Loucy (cell line): Measurements from ENCODE around the gene PLCL1.

ENCODE experiments used
- H2AFZ ChIP-seq: fragments of 200-600 bp; sonication (generic); 2 replicates; pipeline ENCODE4 v1.6.0; 2016; ENCODE audit warnings: antibody characterized with exemption, mild to moderate bottlenecking, low read length, moderate library complexity
- H3F3A ChIP-seq: fragments of 200-600 bp; 2 replicates; pipeline ENCODE4 v1.6.0; 2016; ENCODE audit warnings: antibody characterized with exemption, low read depth, mild to moderate bottlenecking
- H3K27me3 ChIP-seq: fragments of 200-600 bp; sonication (generic); 2 replicates; pipeline ENCODE4 v1.6.1; 2014; ENCODE audit warnings: low read length, mild to moderate bottlenecking; ENCODE audit not compliant: insufficient read depth, poor library complexity, severe bottlenecking
- H3K36me3 ChIP-seq: fragments of 200-600 bp; sonication (generic); 2 replicates; pipeline ENCODE4 v1.6.1; 2016; ENCODE audit warnings: low read length; ENCODE audit not compliant: insufficient read depth
- H3K4me1 ChIP-seq: fragments of 200-600 bp; sonication (generic); 2 replicates; pipeline ENCODE4 v1.5.1; 2014; ENCODE audit warnings: low read length, mild to moderate bottlenecking; ENCODE audit not compliant: insufficient read depth, poor library complexity, severe bottlenecking
- H3K4me2 ChIP-seq: fragments of 200-600 bp; sonication (generic); 2 replicates; pipeline ENCODE4 v1.6.0; 2014; ENCODE audit warnings: antibody characterized with exemption, low read length, low read depth, mild to moderate bottlenecking; ENCODE audit not compliant: poor library complexity, severe bottlenecking
- H3K4me3 ChIP-seq: fragments of 200-600 bp; sonication (generic); 2 replicates; pipeline ENCODE4 v1.5.1; 2014; ENCODE audit warnings: low read length, mild to moderate bottlenecking, mixed read lengths; ENCODE audit not compliant: poor library complexity, severe bottlenecking
- H3K79me2 ChIP-seq: fragments of 200-600 bp; sonication (generic); 2 replicates; pipeline ENCODE4 v1.6.1; 2014; ENCODE audit warnings: low read length; ENCODE audit not compliant: insufficient read depth
- H3K9ac ChIP-seq: fragments of 200-600 bp; sonication (generic); 2 replicates; pipeline ENCODE4 v1.6.0; 2014; ENCODE audit warnings: mild to moderate bottlenecking, low read depth, low read length, moderate library complexity; ENCODE audit not compliant: poor library complexity, severe bottlenecking
- H3K9me2 ChIP-seq: fragments of 200-600 bp; sonication (generic); replicated peaks from 2 replicates; pipeline ENCODE4 v1.6.1; 2016; ENCODE audit warnings: low read depth, low read length, mixed read lengths
- H3K9me3 ChIP-seq: fragments of 200-600 bp; sonication (generic); 2 replicates; pipeline ENCODE4 v1.6.1; 2014; ENCODE audit warnings: mild to moderate bottlenecking, antibody characterized with exemption, low read length, low read depth; ENCODE audit not compliant: insufficient read depth
- H4K20me1 ChIP-seq: fragments of 200-600 bp; sonication (generic); 2 replicates; pipeline ENCODE4 v1.6.0; 2014; ENCODE audit warnings: antibody characterized with exemption, low read length, mild to moderate bottlenecking; ENCODE audit not compliant: insufficient read depth, poor library complexity, severe bottlenecking
- CTCF ChIP-seq: fragments of 200-600 bp; sonication (generic); conservative IDR thresholded peaks from 2 replicates; pipeline ENCODE4 v1.5.1; 2014; ENCODE audit warnings: mild to moderate bottlenecking, antibody characterized with exemption, low read length
- EZH2phosphoT487 ChIP-seq: fragments of 200-600 bp; IDR thresholded peaks from 2 replicates; pipeline ENCODE4 v1.6.1; 2018; ENCODE audit warnings: antibody characterized with exemption, mild to moderate bottlenecking, moderate library complexity, borderline replicate concordance

PLCL1 gene

GRCh38 chr2:197998702-197999101 lies 194.3 kb downstream of the PLCL1 start:
- H3K9ac ChIP-seq = no peak overlapping the region
- no peaks in the 10 kb centered on the region for H3K79me2 ChIP-seq
- no peaks in the 10 kb centered on the region for H4K20me1 ChIP-seq
- H3K27me3 ChIP-seq = no peaks in the 10 kb centered on the region
- no peak for TF ChIP-seq CTCF
- TF ChIP-seq EZH2phosphoT487 = no peak
- H3K36me3 ChIP-seq = no peaks in the 10 kb centered on the region
- no peaks in the 10 kb centered on the region for H3F3A ChIP-seq
- H3K4me3 ChIP-seq = no peak overlapping the region
- H2AFZ ChIP-seq = no peak overlapping the region
- H3K9me3 ChIP-seq = no peaks in the 10 kb centered on the region
- H3K4me1 ChIP-seq = peaks cover 21% of the 10 kb centered on the region
- no peaks in the 10 kb centered on the region for H3K9me2 ChIP-seq
- H3K4me2 ChIP-seq = no peak overlapping the region

GRCh38 chr2:198000417-198000816 lies 196.0 kb downstream of the PLCL1 start:
- Histone ChIP-seq H3K9me3 (no peaks in the 10 kb centered on the region), H4K20me1 (no peaks in the 10 kb centered on the region), H3K79me2 (no peaks in the 10 kb centered on the region), H2AFZ (no peak overlapping the region), H3K36me3 (no peaks in the 10 kb centered on the region), H3K9ac (no peak overlapping the region), H3K27me3 (no peaks in the 10 kb centered on the region), H3K9me2 (no peaks in the 10 kb centered on the region), H3K4me2 (no peak overlapping the region), H3K4me1 (peaks cover 18% of the 10 kb centered on the region), H3F3A (no peaks in the 10 kb centered on the region), H3K4me3 (no peak overlapping the region)
- TF ChIP-seq CTCF (no peak), EZH2phosphoT487 (no peak)

- Histone ChIP-seq H3K36me3 (no peaks in the 10 kb centered on the region), H4K20me1 (no peaks in the 10 kb centered on the region), H3F3A (no peaks in the 10 kb centered on the region), H3K4me3 (no peak overlapping the region), H3K9me3 (no peaks in the 10 kb centered on the region), H3K27me3 (no peaks in the 10 kb centered on the region), H3K79me2 (no peaks in the 10 kb centered on the region), H2AFZ (no peak overlapping the region), H3K4me1 (no peaks in the 10 kb centered on the region), H3K9me2 (no peaks in the 10 kb centered on the region), H3K9ac (no peak overlapping the region), H3K4me2 (no peak overlapping the region)
- TF ChIP-seq EZH2phosphoT487 = no peak
- no peak for TF ChIP-seq CTCF
These were observed 199.8 kb downstream of the PLCL1 start for GRCh38 chr2:198004173-198004572.
